ENCODE data around the gene LRPAP1. TPM values are rescaled to one million over a fixed set of nuclear protein-coding genes. Genes with fewer than 3 reads are reported as not detected.

LRPAP1 gene
- total and polyA plus RNA-seq, 2 donors (not counting 1 experiment from before 2014, with no cell fraction given): 62.9 to 80.5 TPM

DNA sequence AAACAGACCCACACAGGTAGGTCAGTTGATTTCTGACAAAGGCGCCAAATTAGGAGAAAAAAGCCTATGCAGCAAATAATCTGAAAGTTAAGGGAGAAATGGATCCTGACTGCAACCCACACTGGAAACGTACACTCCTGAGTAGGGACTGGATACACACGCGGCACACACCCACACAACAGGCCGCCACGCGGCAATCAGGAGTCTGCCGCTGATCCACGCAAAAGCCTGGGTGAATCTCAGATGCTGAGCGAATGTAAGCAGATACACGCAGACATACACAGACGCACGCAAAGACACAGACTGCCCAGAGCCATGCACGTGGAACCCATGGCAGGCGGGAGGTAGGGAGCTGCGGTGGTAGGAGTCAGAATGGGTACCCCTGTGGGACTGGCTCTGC, 21.7 kb downstream of the LRPAP1 start:
- Histone ChIP-seq H3K4me1 (ENCODE audit: control insufficient read depth, extremely low read depth, insufficient read depth, low read length) (no peaks in the 10 kb centered on the region), H3K36me3 (ENCODE audit: control insufficient read depth, insufficient read depth, low read length) (peaks cover 19% of the 10 kb centered on the region), H2AFZ (ENCODE audit: low read length) (no peak overlapping the region), H3K27me3 (ENCODE audit: control insufficient read depth, insufficient read depth, low read length) (no peaks in the 10 kb centered on the region), H4K20me1 (ENCODE audit: control insufficient read depth, extremely low read depth, insufficient read depth, low read length) (no peaks in the 10 kb centered on the region), H3K79me2 (ENCODE audit: control insufficient read depth, insufficient read depth, low read length) (no peaks in the 10 kb centered on the region), H3K27ac (ENCODE audit: insufficient read depth, low read length) (no peak overlapping the region), H3K9me3 (ENCODE audit: control insufficient read depth, insufficient read depth, low read depth, low read length) (no peaks in the 10 kb centered on the region), H3K4me2 (ENCODE audit: extremely low read depth, insufficient read depth, low read length) (no peak overlapping the region), H3K4me3 (replicated peaks in 1 of 4; ENCODE audit: control extremely low read depth in 1 of 4, insufficient read depth in 1 of 4, low read depth in 3 of 4, low read length in 4 of 4) (no peak overlapping the region), H3K9ac (ENCODE audit: insufficient read depth, low read length) (no peak overlapping the region)
- no peak for DNase-seq (ENCODE audit: low read depth in 2 of 2)
- TF ChIP-seq, protein P1, sequence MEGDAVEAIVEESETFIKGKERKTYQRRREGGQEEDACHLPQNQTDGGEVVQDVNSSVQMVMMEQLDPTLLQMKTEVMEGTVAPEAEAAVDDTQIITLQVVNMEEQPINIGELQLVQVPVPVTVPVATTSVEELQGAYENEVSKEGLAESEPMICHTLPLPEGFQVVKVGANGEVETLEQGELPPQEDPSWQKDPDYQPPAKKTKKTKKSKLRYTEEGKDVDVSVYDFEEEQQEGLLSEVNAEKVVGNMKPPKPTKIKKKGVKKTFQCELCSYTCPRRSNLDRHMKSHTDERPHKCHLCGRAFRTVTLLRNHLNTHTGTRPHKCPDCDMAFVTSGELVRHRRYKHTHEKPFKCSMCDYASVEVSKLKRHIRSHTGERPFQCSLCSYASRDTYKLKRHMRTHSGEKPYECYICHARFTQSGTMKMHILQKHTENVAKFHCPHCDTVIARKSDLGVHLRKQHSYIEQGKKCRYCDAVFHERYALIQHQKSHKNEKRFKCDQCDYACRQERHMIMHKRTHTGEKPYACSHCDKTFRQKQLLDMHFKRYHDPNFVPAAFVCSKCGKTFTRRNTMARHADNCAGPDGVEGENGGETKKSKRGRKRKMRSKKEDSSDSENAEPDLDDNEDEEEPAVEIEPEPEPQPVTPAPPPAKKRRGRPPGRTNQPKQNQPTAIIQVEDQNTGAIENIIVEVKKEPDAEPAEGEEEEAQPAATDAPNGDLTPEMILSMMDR (conservative IDR thresholded peaks at IDR 0.05 in 1 of 2, IDR thresholded peaks at IDR 0.05 in 1 of 2; ENCODE audit: low read depth in 1 of 2, low read length in 2 of 2): no peak
- no peak for TF ChIP-seq EZH2 (IDR thresholded peaks at IDR 0.05; ENCODE audit: low read length, missing control alignments)

DNA sequence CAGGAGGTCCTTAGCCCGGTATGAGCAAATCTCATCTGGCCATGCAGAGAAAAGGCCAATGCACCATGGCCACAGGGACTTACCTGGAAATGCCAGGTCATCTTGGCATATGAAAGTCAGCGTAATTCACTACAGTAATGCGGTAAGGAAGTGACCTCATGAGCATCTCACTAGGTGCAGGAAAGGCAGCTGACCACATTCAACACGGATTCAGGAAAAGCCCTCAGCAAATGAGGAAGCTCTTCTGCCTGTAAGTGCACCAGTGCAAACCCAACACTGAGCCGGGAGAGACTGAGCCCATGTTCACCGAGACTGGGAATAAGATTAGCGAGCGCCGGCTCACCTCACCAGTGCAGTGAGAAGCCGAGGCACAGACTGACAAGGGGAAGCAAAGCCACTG, 23.7 kb downstream of the LRPAP1 start:
- TF ChIP-seq, protein P1 (conservative IDR thresholded peaks at IDR 0.05 in 1 of 2, IDR thresholded peaks at IDR 0.05 in 1 of 2; ENCODE audit: low read depth in 1 of 2, low read length in 2 of 2): no peak
- TF ChIP-seq EZH2 (IDR thresholded peaks at IDR 0.05; ENCODE audit: low read length, missing control alignments): no peak
- Histone ChIP-seq H4K20me1 (ENCODE audit: control insufficient read depth, extremely low read depth, insufficient read depth, low read length) (no peaks in the 10 kb centered on the region), H3K4me3 (replicated peaks in 1 of 4; ENCODE audit: control extremely low read depth in 1 of 4, insufficient read depth in 1 of 4, low read depth in 3 of 4, low read length in 4 of 4) (no peak overlapping the region)

DNA sequence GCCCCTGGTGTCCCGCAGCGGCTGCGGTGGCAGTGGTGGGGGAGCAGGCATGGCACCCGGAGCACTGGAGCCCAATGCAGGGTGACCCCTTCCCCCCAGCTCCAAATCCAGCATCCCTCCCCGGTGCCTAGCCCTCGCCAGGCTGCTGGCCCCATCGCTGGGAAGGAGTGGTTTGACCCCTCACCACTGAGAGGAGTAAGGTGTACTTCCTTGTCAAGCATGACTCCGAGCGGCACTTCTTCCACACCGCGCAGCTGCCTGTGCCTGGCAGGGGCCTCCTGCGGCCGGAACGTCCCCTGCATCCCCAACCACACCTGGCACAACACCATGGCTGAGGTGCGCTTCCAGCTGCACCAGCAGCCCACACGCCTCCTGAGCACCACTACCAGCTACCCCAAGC, 27.0 kb downstream of the LRPAP1 start:
- Histone ChIP-seq H3K9ac (ENCODE audit: insufficient read depth, low read length) (no peak overlapping the region), H3K79me2 (ENCODE audit: control insufficient read depth, insufficient read depth, low read length) (no peaks in the 10 kb centered on the region), H3K27me3 (ENCODE audit: control insufficient read depth, insufficient read depth, low read length) (no peaks in the 10 kb centered on the region), H3K4me1 (ENCODE audit: control insufficient read depth, extremely low read depth, insufficient read depth, low read length) (no peaks in the 10 kb centered on the region), H2AFZ (ENCODE audit: low read length) (no peak overlapping the region), H3K27ac (ENCODE audit: insufficient read depth, low read length) (no peak overlapping the region), H4K20me1 (ENCODE audit: control insufficient read depth, extremely low read depth, insufficient read depth, low read length) (no peaks in the 10 kb centered on the region), H3K4me3 (replicated peaks in 1 of 4; ENCODE audit: control extremely low read depth in 1 of 4, insufficient read depth in 1 of 4, low read depth in 3 of 4, low read length in 4 of 4) (no peak overlapping the region), H3K9me3 (ENCODE audit: control insufficient read depth, insufficient read depth, low read depth, low read length) (no peaks in the 10 kb centered on the region), H3K4me2 (ENCODE audit: extremely low read depth, insufficient read depth, low read length) (no peak overlapping the region), H3K36me3 (ENCODE audit: control insufficient read depth, insufficient read depth, low read length) (peaks cover 6% of the 10 kb centered on the region)
- DNase-seq (ENCODE audit: low read depth in 2 of 2): no peak
- TF ChIP-seq, protein P1 (conservative IDR thresholded peaks at IDR 0.05 in 1 of 2, IDR thresholded peaks at IDR 0.05 in 1 of 2; ENCODE audit: low read depth in 1 of 2, low read length in 2 of 2): no peak
- no peak for TF ChIP-seq EZH2 (IDR thresholded peaks at IDR 0.05; ENCODE audit: low read length, missing control alignments)

More for the DNA sequence above, 23.7 kb downstream of the LRPAP1 start:
- H3K4me2 ChIP-seq (ENCODE audit: extremely low read depth, insufficient read depth, low read length): no peak overlapping the region
- H3K4me1 ChIP-seq (ENCODE audit: control insufficient read depth, extremely low read depth, insufficient read depth, low read length): no peaks in the 10 kb centered on the region
- H3K27me3 ChIP-seq (ENCODE audit: control insufficient read depth, insufficient read depth, low read length): no peaks in the 10 kb centered on the region
- no peak overlapping the region for H3K9ac ChIP-seq (ENCODE audit: insufficient read depth, low read length)
- H3K9me3 ChIP-seq (ENCODE audit: control insufficient read depth, insufficient read depth, low read depth, low read length): no peaks in the 10 kb centered on the region
- no peak overlapping the region for H3K27ac ChIP-seq (ENCODE audit: insufficient read depth, low read length)
- no peak for DNase-seq (ENCODE audit: low read depth in 2 of 2)
- H3K36me3 ChIP-seq (ENCODE audit: control insufficient read depth, insufficient read depth, low read length): peaks cover 10% of the 10 kb centered on the region
- no peak overlapping the region for H2AFZ ChIP-seq (ENCODE audit: low read length)
- H3K79me2 ChIP-seq (ENCODE audit: control insufficient read depth, insufficient read depth, low read length): no peaks in the 10 kb centered on the region

All from fibroblast of lung (primary cell).